BLaER1 (cell line): Measurements from ENCODE around the gene SETD1A.

ENCODE experiments used
- H3K27ac ChIP-seq: shearing (Covaris generic); formaldehyde crosslinking; 2 replicates; pipeline ENCODE4 v1.8.1; 2022
- H3K27me3 ChIP-seq: shearing (Covaris generic); formaldehyde crosslinking; 2 replicates; pipeline ENCODE4 v1.8.1; 2022
- H3K36me3 ChIP-seq: shearing (Covaris generic); formaldehyde crosslinking; 2 replicates; pipeline ENCODE4 v1.8.1; 2022
- H3K4me1 ChIP-seq: shearing (Covaris generic); formaldehyde crosslinking; 2 replicates; pipeline ENCODE4 v1.8.1; 2022
- H3K4me2 ChIP-seq: shearing (Covaris generic); formaldehyde crosslinking; 2 replicates; pipeline ENCODE4 v1.8.1; 2022
- H3K4me3 ChIP-seq: shearing (Covaris generic); formaldehyde crosslinking; 2 replicates; pipeline ENCODE4 v1.8.1; 2022
- H3K9ac ChIP-seq: shearing (Covaris generic); formaldehyde crosslinking; 2 replicates; pipeline ENCODE4 v1.8.1; 2022
- H3K9me3 ChIP-seq: shearing (Covaris generic); formaldehyde crosslinking; 2 replicates; pipeline ENCODE4 v1.8.1; 2022
- H4K20me1 ChIP-seq: shearing (Covaris generic); formaldehyde crosslinking; 2 replicates; pipeline ENCODE4 v1.8.1; 2022
- Cebpa-rat ChIP-seq: shearing (Covaris generic); IDR thresholded peaks from 2 replicates; pipeline ENCODE4 v1.8.1; 2022

The SETD1A gene

GRCh38 chr16:31029272-31029671 is 71.7 kb downstream of the SETD1A start:
- H3K4me1 ChIP-seq = peaks cover 29% of the 10 kb centered on the region
- H4K20me1 ChIP-seq = peaks cover 1% of the 10 kb centered on the region
- no peaks in the 10 kb centered on the region for H3K36me3 ChIP-seq
- H3K4me2 ChIP-seq = no peak overlapping the region
- no peaks in the 10 kb centered on the region for H3K9me3 ChIP-seq
- no peak for TF ChIP-seq Cebpa-rat
- H3K27me3 ChIP-seq = no peaks in the 10 kb centered on the region
- H3K4me3 ChIP-seq = no peak overlapping the region
- no peak overlapping the region for H3K27ac ChIP-seq
- no peak overlapping the region for H3K9ac ChIP-seq

DNA sequence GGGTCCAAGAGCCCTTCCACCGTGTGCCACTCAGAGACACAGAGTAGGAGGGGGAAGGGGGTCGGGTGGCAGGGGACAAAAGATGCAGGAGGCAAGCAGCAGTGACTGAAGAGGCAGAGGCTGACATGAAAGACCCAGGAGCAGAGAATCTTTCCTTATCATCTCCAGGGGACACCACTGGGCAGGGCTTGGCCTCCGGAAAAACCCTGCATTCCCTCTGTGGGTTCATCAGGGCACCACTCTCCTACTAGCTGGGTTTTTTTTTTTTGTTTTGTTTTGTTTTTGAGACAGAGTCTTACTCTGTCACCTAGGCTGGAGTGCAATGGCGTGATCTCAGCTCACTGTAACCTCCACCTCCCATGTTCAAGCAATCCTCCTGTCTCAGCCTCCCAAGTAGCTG is 73.7 kb downstream of the SETD1A start:
- no peak overlapping the region for H3K4me3 ChIP-seq
- H3K27me3 ChIP-seq = no peaks in the 10 kb centered on the region
- no peak overlapping the region for H3K27ac ChIP-seq
- H4K20me1 ChIP-seq = peaks cover 11% of the 10 kb centered on the region
- TF ChIP-seq Cebpa-rat = no peak
- H3K36me3 ChIP-seq = peaks cover 17% of the 10 kb centered on the region
- H3K4me2 ChIP-seq = no peak overlapping the region
- H3K4me1 ChIP-seq = peaks cover 25% of the 10 kb centered on the region
- H3K9ac ChIP-seq = no peak overlapping the region
- no peaks in the 10 kb centered on the region for H3K9me3 ChIP-seq

GRCh38 chr16:31032736-31033708 is 75.5 kb downstream of the SETD1A start, which contains the start of gene STX4:
Gene STX4 (plus strand): TSS chr16:31033558. CDS start chr16:31033806, 248 bp downstream.
- Histone ChIP-seq H3K4me1 (peaks cover 18% of the 10 kb centered on the region), H3K4me2 (peak within 1 kb of the TSS; percentile 86), H3K36me3 (peaks cover 26% of the 10 kb centered on the region), H3K9ac (peak within 1 kb of the TSS; percentile 87), H3K27ac (peak within 1 kb of the TSS; percentile 92), H3K9me3 (no peaks in the 10 kb centered on the region), H3K4me3 (peak within 1 kb of the TSS; percentile 95), H3K27me3 (no peaks in the 10 kb centered on the region), H4K20me1 (peaks cover 11% of the 10 kb centered on the region)
- TF ChIP-seq Cebpa-rat = no peak

- TF ChIP-seq Cebpa-rat = no peak
- Histone ChIP-seq H3K27ac (peak overlapping the region; percentile 92), H3K9ac (peak overlapping the region; percentile 87)
Measured at GRCh38 chr16:31033709-31034492, 76.3 kb downstream of the SETD1A start.

More at GRCh38 chr16:31033709-31034492, 76.3 kb downstream of the SETD1A start:
- Histone ChIP-seq H3K4me2 (peak overlapping the region; percentile 86), H3K9me3 (no peaks in the 10 kb centered on the region), H3K4me3 (peak overlapping the region; percentile 95), H3K36me3 (peaks cover 35% of the 10 kb centered on the region), H3K4me1 (peaks cover 18% of the 10 kb centered on the region), H3K27me3 (no peaks in the 10 kb centered on the region), H4K20me1 (peaks cover 11% of the 10 kb centered on the region)
